ENCODE results near the gene DNAJC25.

DNA sequence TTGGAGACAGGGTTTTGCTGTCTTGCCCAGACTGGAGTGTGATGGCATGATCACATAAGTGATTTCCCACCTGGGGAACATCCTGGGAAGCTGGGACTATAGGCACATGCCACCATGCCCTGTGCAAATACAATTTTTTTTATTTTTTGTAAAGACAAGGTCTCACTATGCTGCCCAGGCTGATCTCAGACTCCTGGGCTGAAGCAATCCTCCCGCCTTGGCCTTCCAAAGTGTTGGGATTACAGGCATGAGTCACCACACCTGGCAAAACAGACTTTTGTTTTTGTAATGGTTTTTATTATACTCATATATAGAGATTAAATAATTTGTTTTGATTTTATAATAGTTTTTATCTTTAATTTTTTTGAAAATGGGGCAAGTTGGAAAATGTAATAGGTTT, 14.7 kb downstream of the DNAJC25 start:
- TF ChIP-seq, protein P1, sequence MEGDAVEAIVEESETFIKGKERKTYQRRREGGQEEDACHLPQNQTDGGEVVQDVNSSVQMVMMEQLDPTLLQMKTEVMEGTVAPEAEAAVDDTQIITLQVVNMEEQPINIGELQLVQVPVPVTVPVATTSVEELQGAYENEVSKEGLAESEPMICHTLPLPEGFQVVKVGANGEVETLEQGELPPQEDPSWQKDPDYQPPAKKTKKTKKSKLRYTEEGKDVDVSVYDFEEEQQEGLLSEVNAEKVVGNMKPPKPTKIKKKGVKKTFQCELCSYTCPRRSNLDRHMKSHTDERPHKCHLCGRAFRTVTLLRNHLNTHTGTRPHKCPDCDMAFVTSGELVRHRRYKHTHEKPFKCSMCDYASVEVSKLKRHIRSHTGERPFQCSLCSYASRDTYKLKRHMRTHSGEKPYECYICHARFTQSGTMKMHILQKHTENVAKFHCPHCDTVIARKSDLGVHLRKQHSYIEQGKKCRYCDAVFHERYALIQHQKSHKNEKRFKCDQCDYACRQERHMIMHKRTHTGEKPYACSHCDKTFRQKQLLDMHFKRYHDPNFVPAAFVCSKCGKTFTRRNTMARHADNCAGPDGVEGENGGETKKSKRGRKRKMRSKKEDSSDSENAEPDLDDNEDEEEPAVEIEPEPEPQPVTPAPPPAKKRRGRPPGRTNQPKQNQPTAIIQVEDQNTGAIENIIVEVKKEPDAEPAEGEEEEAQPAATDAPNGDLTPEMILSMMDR (IDR thresholded peaks at IDR 0.05) = no peak
- TF ChIP-seq POLR2A (IDR thresholded peaks at IDR 0.05) = no peak

Measured in prostate gland (tissue), 2 donors.